NT2/D1 (cell line): ENCODE results near the gene CCDC177.

ENCODE experiments used
- SUZ12 ChIP-seq: IDR thresholded peaks from 2 replicates; pipeline ENCODE4 v1.6.1; 2011; ENCODE audit not compliant: insufficient read length, insufficient read depth; ENCODE audit errors: extremely low read depth
- YY1 ChIP-seq: IDR thresholded peaks from 2 replicates; pipeline ENCODE4 v1.6.1; 2011; ENCODE audit not compliant: insufficient read length, insufficient read depth

GRCh38 chr14:69593018-69593677, 18.5 kb upstream of the CCDC177 start:
- no peak for TF ChIP-seq SUZ12
- no peak for TF ChIP-seq YY1
